Endothelial cell of umbilical vein (primary cell): Measurements from ENCODE around the gene CARHSP1.

ENCODE experiments used
- CTCF ChIP-seq, 2 donors: IDR thresholded peaks; 1 replicate in 1 of 2; 2 replicates in 1 of 2; pipeline ENCODE4 v1.5.1; 2011; ENCODE audit warnings: low read length in 2 of 2, mild to moderate bottlenecking in 2 of 2, moderate library complexity in 2 of 2, control low read depth in 1 of 2, inconsistent platforms in 1 of 2, low read depth in 1 of 2; ENCODE audit not compliant: insufficient read depth in 1 of 2; ENCODE audit errors: extremely low read depth in 1 of 2
- GATA2 ChIP-seq: IDR thresholded peaks from 2 replicates; pipeline ENCODE4 v1.7.0; 2011; ENCODE audit warnings: low read depth, mild to moderate bottlenecking, moderate library complexity, mixed read lengths, low read length; ENCODE audit not compliant: insufficient read length, insufficient read depth
- POLR2A ChIP-seq: IDR thresholded peaks from 2 replicates; pipeline ENCODE4 v1.6.1; 2012; ENCODE audit warnings: low read depth, mild to moderate bottlenecking, control low read depth, low read length

- no peak for TF ChIP-seq POLR2A
- TF ChIP-seq CTCF (IDR thresholded peaks at IDR 0.05; ENCODE audit: extremely low read depth in 1 of 2, insufficient read depth in 1 of 2, low read depth in 1 of 2, low read length in 2 of 2): no peak
- TF ChIP-seq GATA2: no peak
These were observed 25.3 kb upstream of the CARHSP1 start for GRCh38 chr16:8893976-8894690.
